ENCODE measurements around the gene RASGRF1. TPM values are rescaled to one million over a fixed set of nuclear protein-coding genes. Genes with fewer than 3 reads are reported as not detected.
"Not testable (repeated sequence)": the region's sequence is repeated elsewhere in the genome, so short reads cannot be mapped to it uniquely, and the experiment has no call there.

RASGRF1 gene
- total RNA-seq, 3 donors from 2014 or later = 0.15 to 0.16 TPM; not detected in 1

- Histone ChIP-seq H3K9me3 (no peaks in the 10 kb centered on the region), H3K36me3 (no peaks in the 10 kb centered on the region), H3K27ac (no peak overlapping the region), H3K4me1 (no peaks in the 10 kb centered on the region), H3K27me3 (peaks cover 0 to 8% of the 10 kb centered on the region in 2 donors), H3K4me3 (no peak overlapping the region)
- TF ChIP-seq POLR2A (IDR thresholded peaks at IDR 0.05) (no peak), POLR2AphosphoS5 (IDR thresholded peaks at IDR 0.05) (no peak), CTCF (IDR thresholded peaks at IDR 0.05) (no peak)
- intact Hi-C loops (cut with DNase I; ENCODE audit: low total_unique reads) = no loop called here
- no peak for DNase-seq (ENCODE audit: low spot score in 2 of 2)
Measured at GRCh38 chr15:79115986-79116665, 25.5 kb upstream of the RASGRF1 start.

GRCh38 chr15:79113831-79114230 lies 23.3 kb upstream of the RASGRF1 start:
- Histone ChIP-seq H3K4me3 (no peak overlapping the region), H3K36me3 (no peaks in the 10 kb centered on the region), H3K4me1 (no peaks in the 10 kb centered on the region), H3K27ac (no peak overlapping the region), H3K9me3 (no peaks in the 10 kb centered on the region), H3K27me3 (peaks cover 0 to 8% of the 10 kb centered on the region in 2 donors)
- TF ChIP-seq POLR2AphosphoS5 (IDR thresholded peaks at IDR 0.05) = no peak
- TF ChIP-seq POLR2A (IDR thresholded peaks at IDR 0.05) = no peak
- TF ChIP-seq CTCF (IDR thresholded peaks at IDR 0.05) = no peak
- intact Hi-C loops (cut with DNase I; ENCODE audit: low total_unique reads) = no loop called here
- DNase-seq (ENCODE audit: low spot score in 2 of 2) = no peak

- intact Hi-C loops (cut with DNase I; ENCODE audit: low total_unique reads) = not testable (repeated sequence)
Measured at GRCh38 chr15:79111404-79111803, 20.8 kb upstream of the RASGRF1 start.

GRCh38 chr15:79105141-79105540 lies 14.6 kb upstream of the RASGRF1 start:
- TF ChIP-seq POLR2A (IDR thresholded peaks at IDR 0.05) = no peak
- no peak for DNase-seq (ENCODE audit: low spot score in 2 of 2)
- Histone ChIP-seq H3K4me1 (no peaks in the 10 kb centered on the region), H3K9me3 (no peaks in the 10 kb centered on the region), H3K27me3 (peaks cover 0 to 44% of the 10 kb centered on the region in 2 donors), H3K36me3 (no peaks in the 10 kb centered on the region), H3K27ac (no peak overlapping the region), H3K4me3 (no peak overlapping the region)
- intact Hi-C loops (cut with DNase I; ENCODE audit: low total_unique reads) = no loop called here

More at GRCh38 chr15:79111404-79111803, 20.8 kb upstream of the RASGRF1 start:
- H3K27ac ChIP-seq; H3K36me3 ChIP-seq; H3K9me3 ChIP-seq; H3K4me3 ChIP-seq; H3K4me1 ChIP-seq; DNase-seq (ENCODE audit: low spot score in 2 of 2): not testable (repeated sequence)
- peaks cover 0 to 12% of the 10 kb centered on the region in 2 donors for H3K27me3 ChIP-seq

- intact Hi-C loops (cut with DNase I; ENCODE audit: low total_unique reads) = no loop called here
- TF ChIP-seq POLR2A (IDR thresholded peaks at IDR 0.05) = no peak
- TF ChIP-seq POLR2AphosphoS5 (IDR thresholded peaks at IDR 0.05) = no peak
- TF ChIP-seq CTCF (IDR thresholded peaks at IDR 0.05) = no peak
- Histone ChIP-seq H3K27me3 (peaks cover 0 to 49% of the 10 kb centered on the region in 2 donors), H3K9me3 (no peaks in the 10 kb centered on the region), H3K4me3 (no peak overlapping the region), H3K36me3 (no peaks in the 10 kb centered on the region), H3K27ac (no peak overlapping the region), H3K4me1 (no peaks in the 10 kb centered on the region)
- no peak for DNase-seq (ENCODE audit: low spot score in 2 of 2)
Measured at GRCh38 chr15:79102595-79102994, 12.0 kb upstream of the RASGRF1 start.

- H3K36me3 ChIP-seq = no peaks in the 10 kb centered on the region
- TF ChIP-seq CTCF (IDR thresholded peaks at IDR 0.05) (no peak), POLR2AphosphoS5 (IDR thresholded peaks at IDR 0.05) (no peak), POLR2A (IDR thresholded peaks at IDR 0.05) (no peak)
- no peak for DNase-seq (ENCODE audit: low spot score in 2 of 2)
- H3K27ac ChIP-seq = no peak overlapping the region
- peaks cover 0 to 44% of the 10 kb centered on the region in 2 donors for H3K27me3 ChIP-seq
- no peaks in the 10 kb centered on the region for H3K9me3 ChIP-seq
- no peaks in the 10 kb centered on the region for H3K4me1 ChIP-seq
- no peak overlapping the region for H3K4me3 ChIP-seq
- intact Hi-C loops (cut with DNase I; ENCODE audit: low total_unique reads) = no loop called here
Measured at GRCh38 chr15:79101866-79102581, 11.4 kb upstream of the RASGRF1 start.

All from breast epithelium (tissue), 4 donors.